Mesenteric fat pad (tissue), 1 donor: Measurements from ENCODE around the gene ECE2. TPM values are rescaled to one million over a fixed set of nuclear protein-coding genes. Genes with fewer than 3 reads are reported as not detected.

Experiments used
- DNase-seq: peaks from one replicate; pipeline ENCODE4 v3.0.0-alpha.2; 2020; ENCODE audit warnings: low spot score
- long read RNA-seq: library from polyadenylated mRNA; unstranded; transcript quantifications from one replicate; pipeline ENCODE4 v2.0.0, GENCODE V29; 2020
- total RNA-seq: library from RNA; stranded (reverse); fragmentation: NEBNext Ultra II Directional; extraction: Animal tissue kit (Norgen Biotek cat#: 25700); gene quantifications from one replicate; pipeline ENCODE4 v1.2.1, GENCODE V29; 2021
- donor health status: DM: yes; HTN: yes; CAD: no.

The ECE2 gene
- not detected for total RNA-seq
- long read RNA-seq, result 0 reads

DNA sequence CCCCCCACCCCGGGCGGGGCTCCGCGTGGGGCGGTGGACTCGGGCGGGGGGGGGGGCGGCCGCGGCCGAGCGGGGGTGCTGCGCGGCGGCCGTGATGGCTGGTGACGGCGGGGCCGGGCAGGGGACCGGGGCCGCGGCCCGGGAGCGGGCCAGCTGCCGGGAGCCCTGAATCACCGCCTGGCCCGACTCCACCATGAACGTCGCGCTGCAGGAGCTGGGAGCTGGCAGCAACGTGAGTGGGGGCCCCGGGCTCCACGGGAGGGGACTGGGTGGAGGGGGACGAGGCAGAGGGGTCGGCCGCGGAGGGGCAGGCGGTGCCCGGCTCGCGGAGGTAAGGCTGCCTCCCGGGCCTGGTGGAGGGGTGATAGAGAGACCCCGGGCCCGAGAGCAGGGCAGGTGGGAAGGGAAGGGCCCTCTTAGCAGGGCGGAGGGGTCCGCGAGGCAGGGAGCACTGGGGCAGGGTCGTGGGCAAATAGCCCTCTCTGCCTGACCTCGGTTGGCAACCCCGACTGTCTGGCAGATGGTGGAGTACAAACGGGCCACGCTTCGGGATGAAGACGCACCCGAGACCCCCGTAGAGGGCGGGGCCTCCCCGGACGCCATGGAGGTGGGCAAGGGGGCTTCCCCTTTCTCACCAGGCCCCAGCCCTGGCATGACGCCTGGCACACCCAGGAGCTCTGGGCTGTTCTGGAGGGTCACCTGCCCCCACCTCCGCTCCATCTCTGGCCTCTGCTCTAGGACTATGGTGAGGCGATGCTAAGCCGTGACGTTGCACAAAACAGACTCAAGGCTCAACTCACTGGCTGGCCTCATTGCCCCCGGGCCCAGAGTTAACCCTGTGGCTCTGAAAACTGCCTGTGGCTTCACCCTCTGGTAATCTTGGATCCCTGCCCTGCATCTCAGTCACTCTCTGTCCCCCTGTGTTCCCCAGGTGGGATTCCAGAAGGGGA lies at the start of gene ECE2:
Gene ECE2, plus strand, starts transcription at position 62 of the 950 bp plus-strand sequence. Its CDS starts 132 bp downstream, at position 194.
- no peak for DNase-seq

GRCh38 chr3:184227481-184227935 lies 48.3 kb upstream of the ECE2 start:
- DNase-seq, result no peak

GRCh38 chr3:184228376-184229137 lies 47.3 kb upstream of the ECE2 start:
- no peak for DNase-seq

DNA sequence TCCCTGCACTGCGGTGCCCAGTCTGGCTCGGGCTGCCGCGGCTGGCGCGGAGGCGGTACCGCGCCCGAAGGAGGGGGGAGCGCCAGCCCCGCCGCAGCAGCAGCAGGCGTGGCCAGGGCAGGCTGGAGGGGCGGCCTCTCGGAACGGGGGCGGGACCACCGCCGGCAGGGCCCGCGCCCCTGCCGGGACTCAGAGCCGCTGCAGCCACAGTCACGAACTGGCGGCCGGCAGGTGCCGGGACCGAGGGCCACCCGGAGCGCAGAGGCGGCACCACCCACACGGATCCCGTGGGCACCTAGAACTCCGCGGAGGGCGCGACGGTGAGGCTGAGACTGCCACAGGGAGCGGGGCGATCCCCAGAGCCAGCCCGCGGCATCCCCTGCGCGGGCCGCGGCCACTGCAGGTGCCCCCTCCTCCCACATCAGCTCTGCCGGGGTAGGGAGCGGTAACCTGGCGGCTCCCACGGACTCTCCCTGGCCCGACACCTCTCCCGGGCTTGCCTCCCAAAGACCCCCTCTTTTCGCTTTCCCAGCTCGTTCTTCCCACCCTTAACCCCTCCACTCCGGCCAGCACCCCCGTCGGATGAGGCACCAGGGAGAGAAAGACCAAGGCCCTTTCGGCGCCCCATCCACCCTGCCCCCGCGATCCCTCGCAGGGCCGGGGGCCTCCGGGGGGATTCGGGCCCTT lies 46.3 kb upstream of the ECE2 start, which contains the start of gene VWA5B2:
Gene VWA5B2, plus strand, starts transcription at position 192 of the 687 bp plus-strand sequence. CDS start 944 bp downstream, outside the sequence.
- no peak for DNase-seq

DNA sequence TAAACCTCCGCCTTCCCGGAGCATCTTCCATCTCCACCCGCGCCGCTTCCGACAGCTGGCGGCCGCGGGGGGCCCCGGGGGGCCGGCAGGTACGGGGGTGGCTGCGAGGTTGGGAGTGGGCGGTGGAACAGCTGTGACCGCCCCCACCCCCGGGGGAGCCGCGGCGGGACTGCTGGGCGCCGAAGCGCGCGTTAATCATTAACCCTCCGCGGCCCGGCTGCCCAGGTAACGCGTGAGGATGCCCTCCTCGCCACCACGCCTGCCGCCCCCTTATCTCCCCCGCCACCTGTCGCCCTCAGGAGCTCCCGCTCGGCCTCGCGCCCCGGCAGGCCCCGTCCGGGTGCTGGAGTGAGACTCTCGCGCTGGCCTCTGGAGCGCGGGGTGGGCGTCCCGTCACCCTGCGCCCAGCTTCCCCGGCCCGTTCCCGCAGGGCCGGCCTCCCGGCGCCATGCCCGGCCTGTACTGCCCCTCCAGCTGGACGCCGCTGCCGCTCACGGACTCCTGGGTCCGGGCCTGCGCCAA lies 45.7 kb upstream of the ECE2 start:
- DNase-seq, result no peak

DNA sequence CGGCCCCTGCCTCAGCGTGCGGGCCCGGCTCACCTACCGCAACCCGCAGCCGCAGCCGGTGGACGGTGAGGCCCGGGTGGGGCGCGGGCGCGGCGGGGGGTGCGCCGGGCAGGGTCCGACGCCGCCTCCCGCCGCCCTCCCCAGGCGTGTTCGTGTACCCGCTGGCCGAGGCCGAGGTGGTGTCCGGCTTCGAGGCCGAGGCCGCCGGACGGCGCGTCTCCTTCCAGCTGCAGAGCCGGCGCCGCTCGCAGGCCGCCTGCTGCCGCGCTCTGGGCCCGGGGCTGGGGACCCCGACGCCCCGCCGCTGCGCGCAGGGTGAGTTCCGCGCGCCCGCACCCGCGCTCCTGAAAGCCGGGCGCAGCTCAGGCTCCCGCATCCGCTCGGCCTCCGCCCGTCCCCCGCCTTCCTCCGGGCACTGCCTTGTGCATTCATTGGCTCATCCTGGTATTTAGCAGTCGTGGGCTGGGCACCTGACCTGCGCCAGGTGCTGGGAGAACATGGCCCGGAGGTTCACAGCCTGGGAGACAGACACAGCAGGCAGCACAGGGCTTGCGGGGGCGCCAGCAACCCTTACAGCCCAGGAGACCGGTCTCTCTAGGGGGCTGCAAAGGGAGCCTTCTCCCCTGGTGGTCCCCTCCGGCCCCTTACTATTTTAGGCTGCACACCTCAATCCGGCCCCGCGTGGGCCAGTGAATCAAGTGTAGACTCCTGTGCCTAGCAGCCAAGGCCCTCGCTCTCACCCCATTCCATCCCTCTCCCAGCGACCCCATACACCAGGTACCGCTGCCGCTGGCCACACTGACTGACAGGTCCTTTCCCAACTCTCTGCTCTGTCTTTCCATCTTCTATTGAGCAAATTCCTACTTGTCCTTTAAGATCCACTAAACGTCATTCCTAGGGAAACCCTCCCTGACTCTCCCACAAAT lies 45.0 kb upstream of the ECE2 start:
- DNase-seq, result no peak

GRCh38 chr3:184231671-184232070 lies 44.2 kb upstream of the ECE2 start:
- DNase-seq, result no peak

DNA sequence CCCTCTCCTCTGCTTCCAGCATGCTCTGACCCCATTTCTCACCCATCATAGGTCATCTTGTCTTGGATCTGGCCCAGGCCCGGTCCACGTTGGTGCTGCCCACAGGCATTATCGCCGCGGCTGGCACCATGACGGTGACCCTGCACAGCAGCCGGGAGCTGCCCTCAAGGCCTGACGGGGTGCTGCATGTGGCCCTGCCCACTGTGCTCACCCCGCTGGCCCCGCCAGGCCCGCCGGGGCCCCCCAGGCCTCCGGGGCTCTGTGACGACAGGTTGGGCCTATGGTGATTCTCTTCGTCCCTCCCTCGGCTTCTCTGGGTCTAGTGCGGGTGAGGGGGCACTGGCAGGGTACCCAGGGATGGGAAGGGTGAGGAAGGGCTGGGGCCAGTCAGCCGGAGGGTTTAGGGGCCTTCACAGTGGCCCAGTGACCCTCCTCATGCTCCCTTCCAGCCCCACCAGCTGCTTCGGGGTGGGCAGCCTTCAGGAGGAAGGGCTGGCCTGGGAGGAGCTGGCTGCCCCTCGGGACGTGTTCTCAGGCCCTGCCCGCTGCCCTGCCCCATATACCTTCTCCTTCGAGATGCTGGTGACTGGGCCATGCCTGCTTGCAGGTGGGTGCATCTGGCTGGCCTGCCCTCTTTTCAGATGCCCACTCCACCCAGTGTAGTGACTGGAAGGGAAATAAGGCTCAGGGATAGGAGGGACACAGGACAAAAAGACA lies 42.5 kb upstream of the ECE2 start:
- no peak for DNase-seq

DNA sequence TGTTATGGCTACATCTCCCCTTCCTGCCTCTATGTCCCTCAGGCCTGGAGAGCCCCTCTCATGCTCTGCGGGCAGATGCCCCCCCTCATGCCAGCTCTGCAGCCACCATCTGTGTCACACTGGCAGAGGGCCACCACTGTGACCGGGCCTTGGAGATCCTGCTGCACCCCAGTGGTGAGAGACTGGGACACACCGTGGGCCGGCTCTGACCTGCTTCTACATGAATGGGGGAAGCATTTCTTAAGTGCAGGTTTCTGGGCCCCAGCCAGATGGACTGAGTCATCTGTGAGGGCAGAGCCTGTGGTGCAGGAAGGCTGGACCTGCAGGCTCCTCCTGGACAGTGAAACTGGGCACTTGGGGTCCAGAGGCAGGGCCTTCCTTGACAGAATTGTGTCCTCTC lies 41.6 kb upstream of the ECE2 start:
- DNase-seq, result no peak

GRCh38 chr3:184234671-184235380 lies 41.0 kb upstream of the ECE2 start:
- DNase-seq, result no peak

DNA sequence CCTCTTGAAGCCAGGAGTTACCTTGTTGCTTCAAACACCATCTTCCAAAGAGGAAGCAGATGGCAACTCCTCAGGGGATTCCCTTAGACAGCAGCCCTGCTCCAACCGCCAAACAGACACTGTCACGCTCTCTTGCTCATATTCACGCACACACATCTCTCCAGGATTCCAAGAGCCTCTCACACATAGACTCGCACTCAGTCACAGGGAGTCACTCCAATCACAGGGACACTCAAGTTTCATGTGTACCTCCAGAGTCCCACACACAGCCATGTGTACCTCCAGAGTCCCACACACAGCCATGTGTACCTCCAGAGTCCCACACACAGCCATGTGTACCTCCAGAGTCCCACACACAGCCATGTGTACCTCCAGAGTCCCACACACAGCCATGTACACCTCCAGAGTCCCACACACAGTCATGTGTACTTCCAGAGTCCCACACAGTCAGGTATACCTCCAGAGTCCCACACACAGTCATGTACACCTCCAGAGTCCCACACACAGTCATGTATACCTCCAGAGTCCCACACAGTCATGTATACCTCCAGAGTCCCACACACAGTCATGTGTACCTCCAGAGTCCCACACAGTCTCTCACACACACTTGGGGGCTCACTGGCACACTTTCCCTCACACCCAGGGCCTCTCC lies 40.3 kb upstream of the ECE2 start:
- DNase-seq, result no peak

GRCh38 chr3:184236033-184236410 lies 39.8 kb upstream of the ECE2 start:
- no peak for DNase-seq

- DNase-seq, result no peak
Measured at GRCh38 chr3:184236636-184237035, 39.2 kb upstream of the ECE2 start.

DNA sequence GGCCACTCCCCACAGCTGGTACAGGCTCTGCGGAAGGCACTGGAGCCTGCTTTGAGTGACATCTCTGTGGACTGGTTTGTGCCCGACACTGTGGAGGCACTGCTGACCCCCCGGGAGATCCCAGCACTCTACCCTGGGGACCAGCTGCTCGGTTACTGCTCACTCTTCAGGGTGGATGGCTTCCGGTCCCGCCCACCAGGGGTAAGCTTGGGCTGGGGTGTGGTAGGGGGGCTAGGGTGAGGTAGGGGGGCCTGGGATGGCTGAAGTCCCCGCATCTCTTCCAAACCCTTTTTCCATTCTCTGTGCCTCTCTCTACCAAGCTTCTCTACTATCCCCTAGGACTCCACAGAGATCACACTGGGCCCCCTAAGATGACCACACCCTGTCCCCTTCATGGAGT lies 38.6 kb upstream of the ECE2 start:
- no peak for DNase-seq

DNA sequence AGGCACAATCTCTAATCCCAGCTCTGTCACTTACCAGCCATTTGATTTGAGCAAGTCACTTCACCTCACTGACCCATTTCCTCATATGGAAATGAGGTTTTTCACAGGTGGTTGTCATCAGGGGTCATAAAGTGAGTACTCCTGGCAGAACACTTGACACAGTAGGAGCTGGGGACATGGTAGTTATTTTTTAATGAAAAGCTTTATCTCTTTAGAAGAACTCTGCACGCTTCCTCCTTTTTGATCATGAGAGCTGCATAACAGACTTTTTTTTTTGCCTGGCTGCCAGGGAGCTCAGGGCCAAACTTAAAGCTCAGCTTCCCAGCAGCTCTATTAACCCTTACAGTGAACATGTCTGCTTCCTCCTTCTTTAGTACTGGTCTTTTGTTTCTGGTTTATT lies 38.0 kb upstream of the ECE2 start:
- no peak for DNase-seq

DNA sequence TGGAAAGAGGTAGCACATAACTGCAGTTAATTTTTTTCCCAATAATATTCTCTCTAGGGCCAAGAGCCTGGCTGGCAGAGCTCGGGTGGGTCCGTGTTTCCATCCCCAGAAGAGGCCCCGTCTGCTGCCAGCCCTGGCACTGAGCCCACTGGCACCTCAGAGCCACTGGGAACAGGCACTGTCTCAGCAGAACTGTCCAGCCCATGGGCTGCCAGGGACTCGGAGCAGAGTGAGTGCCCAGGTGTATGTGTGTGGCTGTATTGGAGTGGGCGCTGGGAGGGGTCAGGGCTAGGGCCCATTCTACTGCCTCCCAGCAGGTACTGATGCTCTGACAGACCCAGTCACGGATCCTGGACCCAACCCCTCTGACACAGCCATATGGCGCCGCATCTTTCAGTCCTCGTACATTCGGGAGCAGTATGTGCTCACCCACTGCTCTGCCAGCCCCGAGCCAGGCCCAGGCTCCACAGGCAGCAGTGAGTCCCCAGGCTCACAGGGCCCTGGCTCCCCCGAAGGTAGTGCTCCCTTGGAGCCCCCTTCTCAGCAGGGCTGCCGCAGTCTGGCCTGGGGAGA lies 37.5 kb upstream of the ECE2 start:
- DNase-seq, result no peak

DNA sequence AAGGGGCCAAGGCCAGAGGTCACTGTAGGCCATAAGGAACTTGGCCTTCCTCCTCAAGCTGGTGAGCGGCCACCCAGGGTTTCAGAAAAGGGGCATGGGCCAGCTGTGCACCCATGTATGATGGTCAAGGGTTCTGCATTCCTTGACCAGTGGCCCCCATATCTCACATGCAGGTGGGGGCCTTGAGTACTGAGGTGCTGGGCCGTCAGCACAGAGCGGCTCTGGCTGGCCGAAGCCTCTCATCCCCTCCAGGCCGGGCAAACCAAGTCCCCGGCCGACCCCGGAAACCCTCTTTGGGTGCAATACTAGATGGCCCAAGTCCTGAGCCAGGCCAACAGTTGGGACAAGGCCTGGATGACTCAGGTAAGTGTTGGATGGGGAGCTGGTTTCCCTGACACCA lies 36.6 kb upstream of the ECE2 start:
- no peak for DNase-seq

DNA sequence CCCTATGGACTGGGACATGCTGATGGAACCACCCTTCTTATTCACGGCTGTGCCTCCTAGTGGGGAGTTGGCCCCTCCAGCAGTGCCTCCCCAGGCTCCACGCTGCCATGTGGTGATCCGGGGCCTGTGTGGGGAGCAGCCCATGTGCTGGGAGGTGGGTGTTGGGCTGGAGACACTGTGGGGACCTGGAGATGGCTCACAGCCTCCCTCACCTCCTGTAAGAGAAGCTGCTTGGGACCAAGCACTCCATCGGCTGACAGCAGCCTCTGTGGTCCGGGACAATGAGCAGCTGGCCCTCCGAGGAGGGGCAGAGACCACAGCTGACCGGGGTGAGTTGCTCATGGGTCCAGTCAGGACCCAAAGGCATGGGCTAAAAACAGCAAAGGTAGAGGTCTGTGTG lies 36.1 kb upstream of the ECE2 start:
- DNase-seq, result no peak
